GM13976 (cell line): ENCODE data around the gene CMPK2.

Experiments
- DNase-seq: peaks from one replicate; pipeline ENCODE4 v3.0.0; 2012; ENCODE audit warnings: low spot score
- CTCF ChIP-seq: IDR thresholded peaks from 2 replicates; pipeline ENCODE4 v1.5.1; 2012; ENCODE audit warnings: borderline replicate concordance, mild to moderate bottlenecking; ENCODE audit not compliant: insufficient read depth; ENCODE audit errors: extremely low read depth, missing control alignments, control extremely low read depth
- in situ Hi-C: fragments of 300-500 bp; cut with MboI; formaldehyde crosslinking; loops from one replicate; pipeline ENCODE4 v1.12.0; 2022; ENCODE audit warnings: low sequenced_read_pairs, mixed read lengths, inconsistent platforms; ENCODE audit not compliant: unreplicated experiment

The CMPK2 gene

GRCh38 chr2:6826081-6826913 is 39.4 kb downstream of the CMPK2 start:
- in situ Hi-C loops, result no loop called here
- peak; percentile 56 for DNase-seq
- peak; percentile 58 for TF ChIP-seq CTCF

- no peak for TF ChIP-seq CTCF
- in situ Hi-C loops, result no loop called here
- DNase-seq, result no peak
Observed at GRCh38 chr2:6824962-6825361, 40.7 kb downstream of the CMPK2 start.

- in situ Hi-C loops, result no loop called here
- no peak for TF ChIP-seq CTCF
- no peak for DNase-seq
Observed at GRCh38 chr2:6823111-6823510, 42.6 kb downstream of the CMPK2 start.

- in situ Hi-C loops, result no loop called here
- no peak for TF ChIP-seq CTCF
- DNase-seq, result no peak
Observed at GRCh38 chr2:6822406-6822805, 43.3 kb downstream of the CMPK2 start.

- no peak for DNase-seq
Observed at GRCh38 chr2:6820903-6821584, 44.7 kb downstream of the CMPK2 start.

GRCh38 chr2:6820236-6820635 is 45.5 kb downstream of the CMPK2 start:
- in situ Hi-C loops, result no loop called here
- TF ChIP-seq CTCF, result no peak
- DNase-seq, result no peak

More at GRCh38 chr2:6820903-6821584, 44.7 kb downstream of the CMPK2 start:
- no peak for TF ChIP-seq CTCF
- in situ Hi-C loops, result no loop called here
